Activated CD8-positive, alpha-beta memory T cell treated with anti-CD3 and anti-CD28 coated beads, Interleukin-2, amount 10 ng/mL, durations not matched to agents 7 days and 5 days (primary cell): ENCODE measurements around the gene LARP1. TPM values are rescaled to one million over a fixed set of nuclear protein-coding genes. Genes with fewer than 3 reads are reported as not detected.

Experiments
- microRNA-seq: library from miRNA; unstranded; fragments of <30 nt; microRNA quantifications from one replicate; pipeline ENCODE4 v1.2.0, GENCODE V29; 2022
- total RNA-seq, 2 experiments: library from RNA; stranded (reverse); gene quantifications; one replicate each; pipeline ENCODE4 v1.2.3, GENCODE V29; 2021

The LARP1 gene
- total RNA-seq, 2 experiments from 2014 or later, result 212 to 238 TPM

Small RNAs within 50 kb of the gene (microRNA-seq; reads per million reads assigned to microRNA genes)
- not detected for gene MIR378H

Other genes with a start within 250 kb of the LARP1 start
- not detected for gene FAXDC2, start 95.2 kb downstream of the LARP1 start, total RNA-seq
- 10 to 100 TPM; 61.6 to 62.4 TPM for gene CNOT8, start 103.2 kb downstream of the LARP1 start, total RNA-seq
- 10 to 100 TPM; 17.4 to 21.0 TPM for gene GEMIN5, start 182.8 kb downstream of the LARP1 start, total RNA-seq
- 10 to 100 TPM; 59.7 to 70.2 TPM for gene MRPL22, start 185.7 kb downstream of the LARP1 start, total RNA-seq